Right cardiac atrium (tissue), 5 donors: ENCODE measurements around the gene CCDC40. TPM values are rescaled to one million over a fixed set of nuclear protein-coding genes. Genes with fewer than 3 reads are reported as not detected.

Experiments
- ATAC-seq, 2 donors: fragments of 200-7000 bp; cut with Tn5 transposase; one replicate each; pipeline versions ENCODE4 v1.8.0 to v1.9.1; 2020; ENCODE audit warnings: moderate library complexity in 2 of 2, mild to moderate bottlenecking in 1 of 2
- DNase-seq, 3 donors: peaks; one replicate each; pipeline ENCODE4 v3.0.0-alpha.2; 2020
- H3K27ac ChIP-seq: one replicate; pipeline ENCODE4 v1.5.1; 2013; ENCODE audit warnings: mild to moderate bottlenecking, low read length, control low read depth, moderate library complexity
- H3K27me3 ChIP-seq: one replicate; pipeline ENCODE4 v1.6.1; 2013; ENCODE audit not compliant: control insufficient read depth, insufficient read depth
- H3K4me1 ChIP-seq: one replicate; pipeline ENCODE4 v1.6.1; 2013; ENCODE audit warnings: low read length; ENCODE audit not compliant: control insufficient read depth, insufficient read depth
- H3K4me3 ChIP-seq: one replicate; pipeline ENCODE4 v1.5.1; 2013; ENCODE audit warnings: low read length, control low read depth
- H3K9me3 ChIP-seq: one replicate; pipeline ENCODE4 v1.6.1; 2013; ENCODE audit warnings: low read length; ENCODE audit not compliant: control insufficient read depth
- WGBS: extraction: QIAGEN DNeasy Blood & Tissue Kit; methylation state at CpG from one replicate; pipeline ENCODE4 v1.1.7; 2013; 5-methylcytosine and 5-hydroxymethylcytosine counted together
- intact Hi-C, 4 donors: fragments of 100-400 bp; cut with DNase I; formaldehyde crosslinking; loops; one replicate each; pipeline versions ENCODE4 v1.11.0 to v1.14.0; 2022 to 2023
- polyA plus RNA-seq: library from polyadenylated mRNA; stranded (reverse); fragments of 200-250 nt; gene quantifications from one replicate; pipeline ENCODE4 v1.2.3, GENCODE V29; 2013
- total RNA-seq, 4 donors: library from RNA; stranded (reverse); fragmentation: NEBNext Ultra II Directional; extraction: Animal tissue kit (Norgen Biotek cat#: 25700); gene quantifications; one replicate each; pipeline ENCODE4 v1.2.1, GENCODE V29; 2021
- donor health status: healthy with polysubstance abuse.
- donor health status: DM: no; HTN: yes; CAD: no.
- donor health status: DM: no; HTN: no; CAD: no.
- donor health status: DM: no; HTN: yes; CAD: no; lungs with severe emphysema.
- donor health status: DM: yes; HTN: yes; CAD: no.

Gene CCDC40
- total and polyA plus RNA-seq, 5 donors: 4.9 to 10.0 (median 7.4) TPM

DNA sequence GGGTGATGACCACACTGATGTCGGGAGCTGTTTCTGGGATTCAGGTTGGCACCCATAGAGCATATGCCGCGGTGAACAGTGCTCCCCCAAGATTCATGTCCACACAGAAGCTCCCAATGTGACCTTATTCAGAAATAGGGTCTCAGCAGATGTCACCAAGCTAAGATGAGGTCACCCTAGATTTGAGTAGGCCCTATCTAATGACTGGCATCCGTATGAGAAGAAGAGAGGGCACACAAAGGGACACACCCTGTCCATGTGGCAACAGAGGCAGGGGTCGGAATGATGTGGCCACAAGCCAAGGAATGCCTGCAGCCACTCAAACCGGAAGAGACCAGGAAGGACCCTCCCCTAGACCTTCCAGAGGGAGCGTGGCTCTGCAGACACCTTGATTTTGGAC, 36.3 kb upstream of the CCDC40 start:
- DNase-seq: peak in 1 of 3 donors; percentile 36
- H3K9me3 ChIP-seq: no peaks in the 10 kb centered on the region
- no peaks in the 10 kb centered on the region for H3K27me3 ChIP-seq
- ATAC-seq: no peak
- intact Hi-C loops: no loop called here
- no peaks in the 10 kb centered on the region for H3K4me1 ChIP-seq
- H3K27ac ChIP-seq: no peak overlapping the region
- 92% methylated on average over 7 of the region's 7 CpGs for WGBS
- no peak overlapping the region for H3K4me3 ChIP-seq

DNA sequence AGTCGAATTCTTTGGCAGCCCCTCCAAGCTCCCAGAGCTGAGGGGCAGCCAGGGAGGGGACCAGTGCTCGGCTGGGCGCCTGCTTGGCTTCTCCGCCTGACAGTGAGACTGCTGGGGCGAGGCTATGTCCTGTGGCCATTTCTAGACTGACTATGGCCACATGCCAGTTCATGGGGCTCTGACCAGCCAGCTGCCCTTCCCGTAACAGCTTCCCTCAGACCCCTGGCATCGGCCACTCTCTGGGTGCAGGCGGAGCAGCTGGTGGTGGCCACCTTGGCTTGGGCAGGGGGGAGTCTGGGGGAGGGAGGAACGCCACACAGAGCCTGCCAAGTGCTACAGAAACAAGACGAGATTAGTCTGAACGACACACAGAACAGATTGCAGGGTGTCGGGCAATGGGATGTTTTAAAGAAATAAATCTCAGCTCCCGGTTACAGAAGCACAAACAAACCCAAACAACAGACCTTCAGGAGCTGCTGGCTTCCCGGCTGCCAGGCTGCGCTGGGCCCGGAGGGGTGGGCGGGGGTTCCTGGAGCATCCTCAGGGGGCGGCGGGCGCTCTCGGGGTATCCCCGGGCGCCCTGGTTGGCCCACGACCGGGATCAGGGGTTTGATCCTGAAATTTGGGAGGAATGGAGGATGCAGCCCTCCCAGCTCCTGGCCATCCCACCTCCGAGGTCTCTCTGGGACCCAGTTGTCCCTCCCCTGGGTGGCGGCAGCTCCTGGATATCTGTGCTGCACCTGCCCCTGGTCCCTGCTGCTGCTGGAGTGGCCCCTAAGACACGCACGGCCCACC, 35.3 kb upstream of the CCDC40 start:
- intact Hi-C loops: no loop called here
- Histone ChIP-seq H3K27me3 (no peaks in the 10 kb centered on the region), H3K4me3 (no peak overlapping the region), H3K9me3 (no peaks in the 10 kb centered on the region), H3K27ac (peak overlapping the region; percentile 49), H3K4me1 (no peaks in the 10 kb centered on the region)
- ATAC-seq (peak; percentile 51 to 52), DNase-seq (peak in 2 of 3 donors; percentile 70 to 78)
- WGBS: 75% methylated on average over 29 of the region's 29 CpGs

DNA sequence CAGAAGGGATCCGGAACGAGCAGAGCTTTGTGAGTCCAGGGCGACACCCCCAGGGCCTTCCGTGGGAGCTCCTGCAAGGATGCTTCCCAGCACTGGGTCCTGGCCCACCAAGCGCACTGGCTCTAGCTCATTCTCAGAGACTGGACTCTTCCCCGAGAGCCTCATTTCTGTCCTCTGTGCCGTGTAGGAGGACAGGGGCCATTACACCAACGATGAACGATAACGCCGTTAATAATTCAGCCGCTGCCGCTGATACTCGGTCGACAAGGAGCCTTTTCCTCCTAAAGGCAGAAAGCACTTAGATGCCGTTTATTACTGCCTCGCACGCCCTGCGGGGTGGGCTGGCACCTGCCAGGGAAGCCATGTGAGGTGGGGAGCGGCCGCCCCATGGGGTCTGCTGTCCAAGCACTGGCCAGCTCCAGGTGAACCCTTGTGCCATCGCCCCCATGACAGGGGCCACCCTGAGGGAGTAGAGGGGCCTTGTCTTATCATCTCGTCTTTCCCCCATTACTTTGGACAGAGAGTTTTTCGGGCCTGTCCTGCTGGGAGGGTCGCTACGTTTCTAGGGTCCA, 34.3 kb upstream of the CCDC40 start:
- 95% methylated on average over 26 of the region's 26 CpGs for WGBS
- Histone ChIP-seq H3K9me3 (no peaks in the 10 kb centered on the region), H3K4me1 (no peaks in the 10 kb centered on the region), H3K27ac (no peak overlapping the region), H3K27me3 (no peaks in the 10 kb centered on the region), H3K4me3 (no peak overlapping the region)
- DNase-seq: peak in 2 of 3 donors; percentile 32 to 47
- no peak for ATAC-seq
- intact Hi-C loops: no loop called here

DNA sequence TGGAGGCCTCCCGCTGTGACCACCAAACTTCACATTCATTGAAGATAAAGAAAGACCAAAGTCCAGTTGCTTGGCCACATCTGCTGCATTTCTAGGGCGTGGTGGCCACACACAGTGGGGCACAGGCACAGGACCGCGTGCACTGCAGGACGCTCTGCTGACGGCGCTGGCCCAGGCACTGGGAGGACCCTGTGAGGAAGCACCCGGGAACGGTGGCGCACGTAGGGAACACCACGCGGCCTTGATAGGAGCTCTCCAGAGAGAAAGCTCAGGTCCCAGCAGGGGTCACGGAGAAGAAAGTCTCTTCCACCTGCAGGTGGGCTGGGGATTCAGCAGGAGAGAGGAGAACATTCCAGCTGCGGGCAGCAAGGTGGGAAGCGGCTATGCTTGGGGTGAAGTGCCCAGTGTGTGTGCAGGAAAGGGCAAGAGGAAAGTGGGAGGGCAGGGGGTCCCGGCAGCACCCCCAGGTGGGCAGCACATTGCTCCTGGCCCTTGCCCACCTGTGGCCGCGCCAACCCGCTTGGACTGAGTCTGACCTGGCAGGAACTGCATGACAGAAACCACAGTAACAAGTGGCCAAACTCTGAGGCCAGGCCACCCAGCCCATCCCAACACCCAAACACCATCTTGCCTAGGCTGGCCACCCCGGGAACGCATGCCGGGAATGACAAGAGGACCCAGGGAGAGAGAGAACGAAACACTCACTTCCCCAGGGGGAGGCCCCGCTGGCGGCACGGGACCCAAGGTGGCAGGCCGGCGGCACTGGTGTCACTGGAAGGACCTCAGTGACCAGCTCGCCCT, 33.6 kb upstream of the CCDC40 start:
- no peak for ATAC-seq
- Histone ChIP-seq H3K27ac (no peak overlapping the region), H3K4me1 (no peaks in the 10 kb centered on the region), H3K9me3 (no peaks in the 10 kb centered on the region), H3K4me3 (no peak overlapping the region), H3K27me3 (no peaks in the 10 kb centered on the region)
- 94% methylated on average over 30 of the region's 30 CpGs for WGBS
- intact Hi-C loops: no loop called here
- DNase-seq: peak in 2 of 3 donors; percentile 51 to 52

DNA sequence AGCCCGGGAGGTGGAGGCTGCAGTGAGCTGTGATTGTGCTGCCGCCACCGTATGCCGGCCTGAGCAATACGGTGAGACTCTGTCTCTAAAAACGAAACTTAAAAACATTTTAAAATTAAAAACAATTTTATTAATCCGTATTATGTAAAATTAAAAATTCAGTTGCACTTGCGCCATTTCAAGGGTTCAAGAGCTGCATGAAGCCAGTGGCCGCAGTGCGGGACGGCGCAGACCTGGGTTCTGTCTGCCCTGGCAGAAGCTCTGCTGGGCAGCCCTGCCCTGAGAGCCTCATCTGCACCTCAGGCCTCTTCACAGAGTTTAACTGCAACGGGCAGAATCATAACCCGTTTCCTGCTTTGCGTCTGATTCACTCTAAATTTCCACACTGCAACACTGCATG, 32.5 kb upstream of the CCDC40 start:
- peak in 1 of 3 donors; percentile 42 for DNase-seq
- no peak for ATAC-seq
- no peaks in the 10 kb centered on the region for H3K4me1 ChIP-seq
- no peak overlapping the region for H3K27ac ChIP-seq
- no peak overlapping the region for H3K4me3 ChIP-seq
- intact Hi-C loops: no loop called here
- H3K9me3 ChIP-seq: no peaks in the 10 kb centered on the region
- H3K27me3 ChIP-seq: no peaks in the 10 kb centered on the region
- WGBS: 93% methylated on average over 15 of the region's 15 CpGs

DNA sequence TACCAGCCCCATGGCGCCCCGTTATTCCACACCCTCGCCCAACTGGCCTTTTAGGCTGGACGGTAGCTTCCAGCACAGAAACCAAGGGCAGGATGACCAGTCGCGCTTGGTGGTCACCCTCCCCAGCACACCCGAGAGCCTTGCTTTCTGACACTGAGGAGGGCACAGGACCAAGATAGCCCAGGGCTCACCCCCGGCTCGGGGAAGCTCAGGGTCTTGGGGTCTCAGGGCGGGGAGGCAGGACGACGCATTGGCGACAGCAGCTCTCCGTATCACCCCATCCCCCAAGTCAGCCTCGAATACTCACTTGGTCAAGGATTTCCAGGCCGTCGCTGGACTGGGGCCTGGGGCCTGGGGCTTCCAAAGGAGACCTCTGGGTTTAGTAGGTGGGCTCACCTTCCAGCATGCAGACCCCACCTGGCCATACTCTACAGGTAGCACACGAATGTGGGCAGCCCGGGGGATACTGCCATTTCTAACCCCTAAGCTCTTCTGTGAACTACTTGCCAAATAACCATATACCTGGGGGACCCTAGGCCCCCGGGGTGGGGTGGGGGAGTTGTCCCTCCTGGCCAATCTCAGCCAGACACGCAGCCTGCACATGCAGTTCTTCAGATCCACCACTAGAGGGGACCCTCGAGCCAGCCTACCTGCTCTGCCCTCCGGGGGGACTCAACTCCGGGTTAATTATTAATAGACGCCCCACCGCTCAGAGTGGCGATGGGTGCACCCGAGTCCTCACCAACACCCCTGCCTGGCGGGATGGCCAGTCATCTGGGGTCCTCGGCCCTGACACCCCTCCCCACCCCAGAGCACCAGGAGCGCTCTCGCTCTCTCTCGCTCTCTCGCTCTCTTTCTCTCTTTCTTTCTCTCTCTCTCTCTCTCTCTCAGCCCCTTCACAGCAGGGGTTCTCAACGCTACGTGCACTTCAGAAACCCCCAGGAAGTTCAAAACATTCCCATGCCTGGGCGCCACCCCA, 30.8 kb upstream of the CCDC40 start:
- intact Hi-C loops: loop anchor here in 1 of 4 donors (5.0 kb wide), 1 partner anchor 77 kb away; no protein-coding TSS in a partner anchor
- no peaks in the 10 kb centered on the region for H3K27me3 ChIP-seq
- ATAC-seq (peak; percentile 5 to 45), DNase-seq (peak in 1 of 3 donors; percentile 73)
- no peak overlapping the region for H3K4me3 ChIP-seq
- no peaks in the 10 kb centered on the region for H3K4me1 ChIP-seq
- no peak overlapping the region for H3K27ac ChIP-seq
- no peaks in the 10 kb centered on the region for H3K9me3 ChIP-seq
- WGBS: 50% methylated on average over 37 of the region's 37 CpGs

DNA sequence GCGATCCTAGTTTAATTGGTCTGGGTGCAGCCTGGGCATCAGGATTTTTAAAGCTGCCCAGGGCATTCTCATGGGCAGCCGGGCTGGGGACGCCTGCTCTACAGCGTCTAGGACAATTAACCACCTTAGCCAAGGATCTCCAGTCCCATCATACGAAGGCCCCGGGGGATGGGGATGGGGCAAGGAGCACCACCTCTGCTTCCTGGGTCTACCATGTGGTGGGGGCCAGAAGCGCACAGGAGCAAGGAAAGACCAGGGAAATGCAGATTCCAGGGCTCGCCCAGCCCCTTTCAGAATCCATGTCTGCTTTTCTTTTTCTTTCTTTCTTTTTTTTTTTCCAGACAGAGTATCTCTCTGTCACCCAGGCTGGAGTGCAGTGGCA, 30.1 kb upstream of the CCDC40 start:
- DNase-seq (peak in 1 of 3 donors; percentile 28), ATAC-seq (no peak)
- Histone ChIP-seq H3K27ac (no peak overlapping the region), H3K4me3 (no peak overlapping the region), H3K9me3 (no peaks in the 10 kb centered on the region), H3K27me3 (no peaks in the 10 kb centered on the region), H3K4me1 (no peaks in the 10 kb centered on the region)
- intact Hi-C loops: loop anchor here in 1 of 4 donors (5.0 kb wide), 1 partner anchor 76 kb away; no protein-coding TSS in a partner anchor
- WGBS: 64% methylated on average over 8 of the region's 8 CpGs

DNA sequence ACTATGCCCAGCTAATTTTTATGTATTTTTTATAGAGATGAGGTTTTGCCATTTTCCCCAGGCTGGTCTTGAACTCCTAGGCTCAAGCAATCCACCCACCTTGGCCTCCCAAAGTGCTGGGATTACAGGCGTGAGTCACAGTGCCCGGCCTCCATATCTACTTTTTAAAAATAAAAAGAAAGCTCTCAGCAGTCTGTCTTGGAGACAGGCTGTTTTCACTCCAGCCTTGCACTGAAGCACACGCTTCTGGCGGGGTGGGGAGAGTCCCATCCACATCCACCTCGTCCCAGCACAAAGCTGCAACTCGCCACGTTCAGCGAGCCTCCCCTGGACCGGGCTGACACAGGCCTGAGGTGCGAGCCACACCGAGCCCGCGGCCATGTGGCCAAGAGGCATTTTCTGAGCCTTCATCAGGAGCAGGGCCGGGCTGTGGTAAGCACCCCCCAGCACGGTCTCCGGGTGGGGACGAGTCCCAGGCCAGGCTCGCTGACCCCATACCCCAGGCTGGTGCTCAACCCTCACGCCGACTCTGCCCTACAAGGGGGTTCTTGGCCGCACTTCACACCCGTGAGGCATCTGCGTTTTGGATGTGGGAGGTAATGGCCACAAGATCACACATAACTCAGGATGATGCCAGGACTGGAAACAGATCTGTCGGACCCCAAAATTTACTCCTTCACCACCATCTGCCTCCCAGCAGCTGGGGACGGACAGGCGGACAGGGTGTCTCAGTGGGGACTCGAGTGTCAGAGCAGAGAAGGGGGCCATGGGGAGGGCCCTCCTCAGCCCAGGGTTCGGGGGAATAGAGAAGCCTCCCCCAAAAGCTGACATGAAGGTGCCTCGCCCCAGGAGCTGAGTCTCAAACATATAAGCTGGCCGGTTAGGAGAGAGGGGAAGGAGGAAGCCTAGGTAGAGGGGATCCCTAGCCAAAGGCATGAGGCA, 29.4 kb upstream of the CCDC40 start:
- ATAC-seq (no peak), DNase-seq (peak in 1 of 3 donors; percentile 54)
- H3K4me3 ChIP-seq: no peak overlapping the region
- no peaks in the 10 kb centered on the region for H3K9me3 ChIP-seq
- intact Hi-C loops: loop anchor here in 1 of 4 donors (5.0 kb wide), 1 partner anchor 75 kb away; no protein-coding TSS in a partner anchor
- WGBS: 91% methylated on average over 30 of the region's 30 CpGs
- no peaks in the 10 kb centered on the region for H3K27me3 ChIP-seq
- H3K27ac ChIP-seq: no peak overlapping the region
- no peaks in the 10 kb centered on the region for H3K4me1 ChIP-seq

DNA sequence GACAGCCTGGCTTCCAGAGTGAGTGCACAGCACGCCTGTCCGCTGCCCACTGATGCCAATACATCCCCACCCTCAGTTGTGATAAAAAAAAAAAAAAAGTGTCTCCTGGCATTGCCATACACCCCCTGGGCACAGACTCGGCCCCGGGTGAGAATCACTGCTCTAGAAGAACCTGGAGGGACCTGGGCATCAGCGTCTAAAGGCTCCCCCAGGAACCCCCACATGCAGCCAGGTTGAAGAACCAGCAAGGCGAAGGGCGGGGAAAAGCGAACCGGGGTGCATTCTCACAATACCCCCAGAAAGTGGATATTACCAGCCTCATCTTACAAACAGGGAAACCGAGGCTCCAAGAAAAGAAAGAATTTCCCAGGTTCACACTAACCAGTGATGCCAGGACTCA, 28.5 kb upstream of the CCDC40 start:
- H3K4me1 ChIP-seq: no peaks in the 10 kb centered on the region
- H3K27me3 ChIP-seq: no peaks in the 10 kb centered on the region
- no peak overlapping the region for H3K4me3 ChIP-seq
- no peak for ATAC-seq
- DNase-seq: no peak
- no peaks in the 10 kb centered on the region for H3K9me3 ChIP-seq
- 84% methylated on average over 10 of the region's 10 CpGs for WGBS
- intact Hi-C loops: loop anchor here in 1 of 4 donors (5.0 kb wide), 1 partner anchor 74 kb away; no protein-coding TSS in a partner anchor
- H3K27ac ChIP-seq: no peak overlapping the region
